HG03342 (cell line): Measurements from ENCODE around the gene P2RY10.
"Not testable (repeated sequence)": the region's sequence is repeated elsewhere in the genome, so short reads cannot be mapped to it uniquely, and the experiment has no call there.

Experiments used
- ATAC-seq: cut with Tn5 transposase; IDR thresholded peaks from one replicate; pipeline ENCODE4 v1.9.1; 2021; ENCODE audit warnings: mild to moderate bottlenecking, moderate library complexity; ENCODE audit not compliant: unreplicated experiment

Gene P2RY10

GRCh38 chrX:78945186-78945912 is at the start of gene P2RY10:
Gene P2RY10 (plus strand): TSS chrX:78945391. CDS start chrX:78960521, 15,130 bp downstream.
- ATAC-seq, result peak; percentile 85

- ATAC-seq, result no peak
Measured at GRCh38 chrX:78922754-78923153, 22.4 kb upstream of the P2RY10 start.

GRCh38 chrX:78923198-78924015 is 21.8 kb upstream of the P2RY10 start:
- ATAC-seq, result peak; percentile 83

- ATAC-seq, result no peak
Measured at GRCh38 chrX:78931814-78932213, 13.4 kb upstream of the P2RY10 start.

- ATAC-seq, result no peak
Measured at GRCh38 chrX:78934866-78935265, 10.3 kb upstream of the P2RY10 start.

GRCh38 chrX:78944351-78944750 is 840 bp upstream of the P2RY10 start:
- ATAC-seq, result no peak

GRCh38 chrX:78946178-78946931 is 1.2 kb downstream of the P2RY10 start:
- ATAC-seq, result no peak

GRCh38 chrX:78950009-78950835 is 5.0 kb downstream of the P2RY10 start:
- no peak for ATAC-seq

- peak; percentile 7 for ATAC-seq
Measured at GRCh38 chrX:78957049-78957767, 12.0 kb downstream of the P2RY10 start.

GRCh38 chrX:78957768-78958130 is 12.6 kb downstream of the P2RY10 start:
- peak; percentile 88 for ATAC-seq

GRCh38 chrX:78958419-78959116 is 13.4 kb downstream of the P2RY10 start:
- no peak for ATAC-seq

GRCh38 chrX:78960888-78961287 is 15.7 kb downstream of the P2RY10 start:
- no peak for ATAC-seq

- ATAC-seq, result no peak
Measured at GRCh38 chrX:78964598-78964997, 19.4 kb downstream of the P2RY10 start.

- ATAC-seq, result peak; percentile 99
Measured at GRCh38 chrX:78979789-78980464, 34.7 kb downstream of the P2RY10 start.

- no peak for ATAC-seq
Measured at GRCh38 chrX:78989349-78989748, 44.2 kb downstream of the P2RY10 start.

GRCh38 chrX:78997870-78998558 is 52.8 kb downstream of the P2RY10 start:
- no peak for ATAC-seq

- ATAC-seq, result not testable (repeated sequence)
Measured at GRCh38 chrX:79007540-79007939, 62.3 kb downstream of the P2RY10 start.
